Measurements from ENCODE around the gene IRX2.

IRX2 gene

GRCh38 chr5:2761921-2762488 is 10.5 kb upstream of the IRX2 start:
- no peak for TF ChIP-seq CTCF (conservative IDR thresholded peaks at IDR 0.05)
- no peak for TF ChIP-seq ZFX (IDR thresholded peaks at IDR 0.05)
- no peak overlapping the region for H3K27ac ChIP-seq

GRCh38 chr5:2759696-2760461 is 8.4 kb upstream of the IRX2 start:
- TF ChIP-seq ZFX (IDR thresholded peaks at IDR 0.05): no peak
- TF ChIP-seq CTCF (conservative IDR thresholded peaks at IDR 0.05): no peak
- no peak overlapping the region for H3K27ac ChIP-seq

GRCh38 chr5:2759091-2759490 is 7.6 kb upstream of the IRX2 start:
- TF ChIP-seq ZFX (IDR thresholded peaks at IDR 0.05) (no peak), CTCF (conservative IDR thresholded peaks at IDR 0.05) (no peak)
- no peak overlapping the region for H3K27ac ChIP-seq

- TF ChIP-seq ZFX (IDR thresholded peaks at IDR 0.05): no peak
- no peak for TF ChIP-seq CTCF (conservative IDR thresholded peaks at IDR 0.05)
These were observed 7.2 kb upstream of the IRX2 start for GRCh38 chr5:2758632-2759031.

GRCh38 chr5:2757563-2758351 is 6.3 kb upstream of the IRX2 start:
- no peak overlapping the region for H3K27ac ChIP-seq
- no peak for TF ChIP-seq CTCF (conservative IDR thresholded peaks at IDR 0.05)
- no peak for TF ChIP-seq ZFX (IDR thresholded peaks at IDR 0.05)

More at GRCh38 chr5:2758632-2759031, 7.2 kb upstream of the IRX2 start:
- H3K27ac ChIP-seq: no peak overlapping the region

- no peak for TF ChIP-seq ZFX (IDR thresholded peaks at IDR 0.05)
- TF ChIP-seq CTCF (conservative IDR thresholded peaks at IDR 0.05): peak; percentile 28
- H3K27ac ChIP-seq: peak overlapping the region; percentile 13; the same call in 1 of the 2 replicates
These were observed 5.0 kb upstream of the IRX2 start for GRCh38 chr5:2756211-2757152.
